NCI-H1417 (cell line): ENCODE results near the gene KIF3B.
"Not testable (repeated sequence)": the region's sequence is repeated elsewhere in the genome, so short reads cannot be mapped to it uniquely, and the experiment has no call there.

Experiments
- DNase-seq, 3 experiments: peaks; one replicate each; lab custom pipeline; 2025; lab: John Stamatoyannopoulos, UW

The KIF3B gene

GRCh38 chr20:32357375-32357868 is 80.0 kb downstream of the KIF3B start:
- DNase-seq = no peak

DNA sequence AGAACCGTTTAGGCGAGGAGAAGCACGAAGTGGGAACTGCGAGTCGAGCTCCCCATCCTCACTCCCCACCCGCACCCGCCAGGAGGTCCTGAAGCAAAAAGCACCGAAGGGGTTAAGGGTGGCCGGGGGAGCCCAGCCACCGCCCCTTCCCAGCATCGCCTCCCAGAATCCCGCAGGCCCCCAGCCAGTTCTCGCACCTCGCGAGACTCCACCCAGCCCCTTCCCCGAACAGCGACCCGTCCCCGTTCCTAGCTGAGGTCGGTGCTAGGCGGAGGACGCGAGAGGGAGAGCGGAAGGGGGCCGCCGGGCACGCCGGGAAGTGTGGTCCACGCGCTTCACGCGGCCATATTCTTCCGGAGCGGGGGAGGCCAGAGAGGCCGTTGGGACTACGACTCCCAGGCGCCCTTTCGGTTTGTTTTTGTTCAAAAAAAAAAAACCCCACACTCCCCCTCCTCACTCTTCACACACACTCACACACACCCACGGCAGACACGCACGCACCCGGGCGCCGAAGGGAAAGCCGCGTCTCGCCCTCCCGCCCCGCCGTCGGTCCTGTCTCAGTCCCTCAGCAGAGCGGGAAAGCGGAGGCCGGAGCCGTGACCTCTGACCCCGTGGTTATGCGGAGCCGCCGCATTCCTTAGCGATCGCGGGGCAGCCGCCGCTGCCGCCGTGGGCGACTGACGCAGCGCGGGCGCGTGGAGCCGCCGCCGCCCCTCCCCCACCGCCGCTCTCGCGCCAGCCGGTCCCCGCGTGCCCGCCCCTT is 80.6 kb downstream of the KIF3B start, which contains the start of gene ASXL1:
Gene ASXL1 (plus strand): TSS at position 463 of the 763 bp plus-strand sequence. CDS start 445 bp downstream, outside the sequence.
- peak; percentile 97 to 99 (median 98) for DNase-seq

DNA sequence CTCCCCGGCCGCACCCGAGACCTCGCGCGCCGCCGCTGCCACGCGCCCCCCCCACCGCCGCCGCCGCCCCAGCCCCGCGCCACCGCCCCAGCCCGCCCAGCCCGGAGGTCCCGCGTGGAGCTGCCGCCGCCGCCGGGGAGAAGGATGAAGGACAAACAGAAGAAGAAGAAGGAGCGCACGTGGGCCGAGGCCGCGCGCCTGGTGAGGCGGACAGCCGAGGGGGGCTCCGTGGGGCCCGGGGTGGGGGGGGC is 81.1 kb downstream of the KIF3B start:
- DNase-seq = no peak

GRCh38 chr20:32358883-32359632 is 81.6 kb downstream of the KIF3B start:
- DNase-seq = peak; percentile 43 to 73 (median 60)

- DNase-seq = peak in 2 of 3 experiments; percentile 30 to 54
Measured at GRCh38 chr20:32359633-32360332, 82.3 kb downstream of the KIF3B start.

GRCh38 chr20:32360333-32360634 is 82.8 kb downstream of the KIF3B start:
- no peak for DNase-seq

GRCh38 chr20:32362901-32363364 is 85.5 kb downstream of the KIF3B start:
- DNase-seq = no peak

GRCh38 chr20:32363492-32363891 is 86.0 kb downstream of the KIF3B start:
- no peak for DNase-seq

GRCh38 chr20:32364554-32365208 is 87.2 kb downstream of the KIF3B start:
- peak in 1 of 3 experiments; percentile 38 for DNase-seq

- DNase-seq = no peak
Measured at GRCh38 chr20:32365564-32365963, 88.1 kb downstream of the KIF3B start.

DNA sequence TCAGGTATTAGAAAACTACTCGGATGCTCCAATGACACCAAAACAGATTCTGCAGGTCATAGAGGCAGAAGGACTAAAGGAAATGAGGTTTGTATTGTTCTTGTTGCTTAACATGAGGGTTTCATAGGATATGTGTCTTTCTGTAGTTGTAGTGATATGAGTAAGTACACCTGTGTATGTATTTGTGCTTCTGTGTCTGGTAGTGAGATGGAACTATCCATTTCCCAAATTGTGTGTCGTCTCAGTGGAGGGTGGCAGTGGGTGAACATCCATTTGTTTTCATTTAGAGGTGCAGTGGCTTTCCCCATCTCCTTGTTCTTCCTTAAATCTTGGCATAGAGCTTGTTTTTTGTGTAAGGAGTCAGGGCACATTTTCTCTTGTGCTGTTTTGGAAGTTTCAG is 88.9 kb downstream of the KIF3B start:
- no peak for DNase-seq

GRCh38 chr20:32368323-32368722 is 90.9 kb downstream of the KIF3B start:
- no peak for DNase-seq

- DNase-seq = no peak
Measured at GRCh38 chr20:32368925-32369324, 91.5 kb downstream of the KIF3B start.

DNA sequence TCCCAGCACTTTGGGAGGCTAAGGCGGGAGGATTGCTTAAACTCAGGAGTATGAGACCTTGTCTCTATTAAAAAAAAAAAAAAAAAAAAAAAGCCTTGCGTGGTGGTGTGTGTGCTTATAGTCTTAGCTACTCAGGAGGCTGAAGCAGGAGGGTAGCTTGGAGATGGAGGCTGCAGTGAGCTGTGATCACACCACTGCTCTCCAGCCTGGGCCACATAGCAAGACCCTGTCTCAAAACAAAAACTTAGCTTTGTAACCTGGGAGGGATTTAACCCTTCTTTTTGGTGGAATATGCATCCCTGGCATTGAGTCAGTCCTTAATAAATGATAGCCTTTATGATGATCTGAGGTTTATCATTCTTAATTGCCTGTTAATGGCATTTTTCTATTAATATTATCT is 93.4 kb downstream of the KIF3B start:
- no peak for DNase-seq

DNA sequence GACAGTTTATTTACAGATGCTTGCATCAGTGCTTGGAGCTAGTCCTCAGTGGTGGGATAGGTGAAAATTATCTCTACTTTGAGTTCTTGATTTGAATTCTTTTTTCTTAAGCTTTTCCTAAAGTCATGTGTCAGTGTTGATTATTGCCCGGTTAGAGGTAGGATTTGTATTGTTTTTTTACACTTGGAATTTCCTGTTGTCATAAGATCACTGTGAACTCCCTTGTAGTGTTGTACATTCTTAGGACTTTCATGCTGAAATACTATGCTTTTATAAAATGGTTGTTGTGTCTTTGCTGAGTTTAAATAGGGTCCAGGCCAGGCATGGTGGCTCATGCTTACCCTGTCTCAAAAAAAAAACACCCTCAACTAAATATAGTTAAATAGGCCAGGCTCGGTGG is 101.0 kb downstream of the KIF3B start:
- no peak for DNase-seq

DNA sequence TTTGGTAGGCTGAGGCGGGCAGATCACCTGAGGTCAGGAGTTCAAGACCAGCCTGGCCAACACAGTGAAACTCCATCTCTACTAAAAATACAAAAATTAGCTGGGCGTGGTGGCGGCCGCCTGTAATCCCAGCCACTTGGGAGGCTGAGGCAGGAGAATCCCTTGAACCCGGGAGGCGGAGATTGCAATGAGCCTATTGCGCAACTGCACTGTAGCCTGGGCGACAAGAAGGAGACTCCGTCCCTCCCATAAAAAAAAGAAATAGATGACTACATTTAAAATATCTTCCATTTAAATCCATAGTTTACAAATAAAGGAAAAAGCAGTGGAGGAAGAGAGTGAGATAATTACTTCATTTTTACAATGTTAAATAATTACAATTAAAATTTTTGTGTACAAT is 102.6 kb downstream of the KIF3B start:
- DNase-seq = not testable (repeated sequence)

- no peak for DNase-seq
Measured at GRCh38 chr20:32380745-32381144, 103.3 kb downstream of the KIF3B start.

DNA sequence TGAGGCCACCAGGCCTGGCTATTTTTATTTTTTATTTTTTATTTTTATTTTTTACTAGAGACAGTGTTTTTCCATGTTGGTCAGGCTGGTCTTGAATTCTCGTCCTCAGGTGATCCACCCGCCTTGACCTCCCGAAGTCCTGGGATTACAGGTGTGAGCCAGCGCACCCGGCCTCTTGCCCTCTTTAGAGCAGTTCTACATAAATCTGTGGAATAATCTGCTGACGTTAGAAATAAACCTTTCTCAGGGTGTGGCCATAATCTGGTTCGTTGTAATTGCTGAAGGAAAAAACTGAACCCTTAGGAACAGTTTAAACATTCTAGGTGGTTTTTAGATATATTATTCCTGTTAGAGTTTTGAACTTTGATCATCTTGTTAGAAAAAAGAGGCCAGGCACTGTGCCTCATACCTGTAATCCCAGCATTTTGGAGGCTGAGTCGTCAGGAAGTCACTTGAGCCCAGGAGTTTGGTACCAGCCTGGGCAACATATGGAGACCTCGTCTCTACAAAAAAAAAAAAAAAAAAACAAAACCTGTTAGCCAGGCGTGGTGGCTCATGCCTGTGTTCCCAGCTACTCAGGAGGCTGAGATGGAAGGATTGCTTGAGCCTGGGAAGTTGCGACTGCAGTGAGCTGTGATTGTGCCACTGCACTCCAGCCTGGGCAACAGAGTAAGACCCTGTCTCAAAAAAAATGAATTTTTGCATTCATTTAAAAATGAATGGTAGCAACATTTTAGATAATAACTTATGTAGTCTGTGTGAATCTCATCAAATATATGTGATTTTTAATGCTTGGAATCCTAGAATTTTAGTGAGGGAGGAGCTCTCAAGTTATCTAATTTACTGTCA is 104.9 kb downstream of the KIF3B start:
- no peak for DNase-seq

DNA sequence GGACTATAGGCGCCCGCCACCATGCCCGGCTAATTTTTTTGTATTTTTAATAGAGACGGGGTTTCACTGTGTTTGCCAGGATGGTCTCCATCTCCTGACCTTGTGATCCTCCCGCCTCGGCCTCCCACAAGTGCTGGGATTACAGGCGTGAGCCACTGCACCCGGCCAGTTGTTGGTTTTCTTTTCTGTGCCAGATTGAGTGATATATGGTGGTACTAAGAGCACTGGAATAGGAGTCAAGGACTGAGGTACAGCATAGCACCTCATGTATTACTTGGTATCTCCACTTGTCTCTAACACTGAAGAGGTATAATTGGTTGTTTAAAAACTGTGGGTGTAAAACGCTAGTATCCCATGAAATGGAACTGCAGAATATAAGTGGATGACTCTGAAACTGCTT is 106.0 kb downstream of the KIF3B start:
- not testable (repeated sequence) for DNase-seq
